ENCODE measurements around the gene PNPLA1. TPM values are rescaled to one million over a fixed set of nuclear protein-coding genes. Genes with fewer than 3 reads are reported as not detected.
"Not testable (repeated sequence)": the region's sequence is repeated elsewhere in the genome, so short reads cannot be mapped to it uniquely, and the experiment has no call there.

PNPLA1 gene
- total RNA-seq, 4 donors from 2014 or later, result 0.37 TPM; not detected in 3

DNA sequence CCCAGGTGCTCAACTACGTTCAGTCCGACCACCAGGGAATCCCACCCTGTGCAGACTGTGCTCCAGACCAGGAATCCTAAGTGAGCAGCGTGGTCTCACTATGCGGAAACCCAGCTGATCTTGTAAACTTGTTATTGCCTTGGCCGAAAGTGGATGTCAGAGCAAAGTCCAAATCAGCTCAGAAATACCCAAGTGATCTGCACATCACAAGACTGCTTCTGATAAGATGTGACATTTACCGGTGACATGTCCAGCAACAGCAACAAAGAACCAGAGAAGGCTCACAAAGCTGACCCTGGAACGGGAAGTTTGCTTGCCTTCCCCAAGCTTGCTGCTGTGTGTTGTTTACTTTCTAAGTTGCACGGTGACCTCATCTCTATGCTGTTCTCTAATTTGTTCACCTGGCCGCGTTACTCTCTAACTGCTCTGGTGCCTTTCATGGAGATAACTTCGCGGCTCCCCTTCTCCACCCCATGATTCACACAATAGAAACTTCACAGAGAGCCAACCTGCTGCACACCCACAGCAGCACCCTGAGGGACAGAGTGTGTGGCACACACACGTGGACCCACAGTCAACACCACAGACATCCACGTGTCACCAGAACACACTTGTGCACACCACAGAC lies 65.1 kb downstream of the PNPLA1 start:
- TF ChIP-seq, protein P1, sequence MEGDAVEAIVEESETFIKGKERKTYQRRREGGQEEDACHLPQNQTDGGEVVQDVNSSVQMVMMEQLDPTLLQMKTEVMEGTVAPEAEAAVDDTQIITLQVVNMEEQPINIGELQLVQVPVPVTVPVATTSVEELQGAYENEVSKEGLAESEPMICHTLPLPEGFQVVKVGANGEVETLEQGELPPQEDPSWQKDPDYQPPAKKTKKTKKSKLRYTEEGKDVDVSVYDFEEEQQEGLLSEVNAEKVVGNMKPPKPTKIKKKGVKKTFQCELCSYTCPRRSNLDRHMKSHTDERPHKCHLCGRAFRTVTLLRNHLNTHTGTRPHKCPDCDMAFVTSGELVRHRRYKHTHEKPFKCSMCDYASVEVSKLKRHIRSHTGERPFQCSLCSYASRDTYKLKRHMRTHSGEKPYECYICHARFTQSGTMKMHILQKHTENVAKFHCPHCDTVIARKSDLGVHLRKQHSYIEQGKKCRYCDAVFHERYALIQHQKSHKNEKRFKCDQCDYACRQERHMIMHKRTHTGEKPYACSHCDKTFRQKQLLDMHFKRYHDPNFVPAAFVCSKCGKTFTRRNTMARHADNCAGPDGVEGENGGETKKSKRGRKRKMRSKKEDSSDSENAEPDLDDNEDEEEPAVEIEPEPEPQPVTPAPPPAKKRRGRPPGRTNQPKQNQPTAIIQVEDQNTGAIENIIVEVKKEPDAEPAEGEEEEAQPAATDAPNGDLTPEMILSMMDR (IDR thresholded peaks at IDR 0.05), result no peak
- no peak for DNase-seq (ENCODE audit: low spot score)
- no peak for ATAC-seq (ENCODE audit: low FRiP score)

GRCh38 chr6:36335465-36336207 lies 65.8 kb downstream of the PNPLA1 start:
- TF ChIP-seq, protein P1 (IDR thresholded peaks at IDR 0.05), result no peak
- DNase-seq (ENCODE audit: low spot score) (no peak), ATAC-seq (ENCODE audit: low FRiP score) (no peak)

DNA sequence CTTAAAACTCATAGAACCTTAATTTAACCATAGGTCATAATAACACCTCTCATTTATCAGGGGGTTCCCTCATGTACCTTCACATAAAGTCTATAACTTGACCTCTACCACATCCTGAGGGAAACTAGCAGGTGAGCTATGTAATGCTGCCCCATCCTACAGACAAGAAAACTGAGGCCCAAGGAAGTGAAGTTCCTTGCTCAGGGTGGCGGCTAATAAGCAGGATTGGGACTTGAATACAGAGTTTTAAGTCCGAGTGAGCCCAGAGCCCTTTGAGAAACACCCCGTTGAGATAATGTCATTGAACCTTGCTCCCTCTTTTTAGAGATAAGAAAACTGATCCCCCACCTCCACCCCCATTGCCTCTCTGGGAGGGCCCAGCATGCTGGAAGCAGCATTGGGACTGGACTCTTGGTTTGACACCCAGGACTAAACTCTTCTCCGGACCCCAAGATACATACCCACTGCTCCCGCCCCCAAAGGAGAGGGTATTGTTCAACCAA lies 66.4 kb downstream of the PNPLA1 start:
- DNase-seq (ENCODE audit: low spot score), result no peak
- TF ChIP-seq, protein P1 (IDR thresholded peaks at IDR 0.05), result no peak
- ATAC-seq (ENCODE audit: low FRiP score), result no peak

DNA sequence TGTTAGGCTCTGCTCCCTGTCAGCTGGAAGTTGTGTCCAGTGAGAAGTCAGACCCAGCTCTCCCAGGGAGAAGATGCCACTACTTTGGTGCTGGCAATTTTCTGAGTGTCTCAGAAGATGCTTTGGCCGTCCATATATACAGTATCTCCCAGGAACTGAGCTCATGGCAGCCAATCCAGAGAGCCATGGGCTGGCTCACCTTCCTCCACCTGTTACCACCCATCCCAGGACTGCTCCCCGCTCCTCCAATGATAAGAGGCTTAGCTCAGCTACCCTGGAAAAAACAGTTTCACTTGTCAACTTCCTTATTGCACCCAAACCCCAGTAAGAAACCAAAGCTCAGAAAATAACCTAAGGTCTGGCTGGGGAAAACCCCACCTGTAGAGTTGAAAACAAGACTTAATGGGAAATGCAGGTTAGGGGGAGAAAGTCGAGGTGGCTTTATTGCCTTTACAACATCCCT lies 67.0 kb downstream of the PNPLA1 start, which contains the start of gene BNIP5:
BNIP5 (minus strand) TSS at position 110 of the 463 bp plus-strand sequence. CDS start 6,198 bp downstream, outside the sequence.
- no peak for ATAC-seq (ENCODE audit: low FRiP score)
- no peak for DNase-seq (ENCODE audit: low spot score)
- TF ChIP-seq, protein P1 (IDR thresholded peaks at IDR 0.05), result no peak

GRCh38 chr6:36337814-36338213 lies 68.0 kb downstream of the PNPLA1 start:
- ATAC-seq (ENCODE audit: low FRiP score) (no peak), DNase-seq (ENCODE audit: low spot score) (no peak)
- TF ChIP-seq, protein P1 (IDR thresholded peaks at IDR 0.05), result no peak

- DNase-seq (ENCODE audit: low spot score); ATAC-seq (ENCODE audit: low FRiP score): not testable (repeated sequence)
Observed at GRCh38 chr6:36338223-36338622, 68.4 kb downstream of the PNPLA1 start.

GRCh38 chr6:36339146-36339545 lies 69.3 kb downstream of the PNPLA1 start:
- TF ChIP-seq, protein P1 (IDR thresholded peaks at IDR 0.05), result no peak
- ATAC-seq (ENCODE audit: low FRiP score), result no peak
- DNase-seq (ENCODE audit: low spot score), result no peak
